Astrocyte (in vitro differentiated cells and primary cell): ENCODE measurements around the gene BAG3. TPM values are rescaled to one million over a fixed set of nuclear protein-coding genes. Genes with fewer than 3 reads are reported as not detected.

Source experiments
- DNase-seq: peaks from one replicate; pipeline ENCODE4 v3.0.0-alpha.2; 2010; ENCODE audit warnings: low read depth
- FAIRE-seq: peaks from 2 replicates; lab custom pipeline; 2011; peaks lifted over from hg19 to GRCh38; lab: Jason Lieb, UNC
- H2AFZ ChIP-seq: 2 replicates; pipeline ENCODE4 v1.6.0; 2012; ENCODE audit warnings: low read depth, low read length, inconsistent platforms
- H3K27ac ChIP-seq: 2 replicates; pipeline ENCODE4 v1.5.1; 2011; ENCODE audit warnings: low read depth, low read length, inconsistent platforms
- H3K27me3 ChIP-seq: 2 replicates; pipeline ENCODE4 v1.6.0; 2011; ENCODE audit warnings: low read length, inconsistent platforms; ENCODE audit not compliant: insufficient read depth
- H3K36me3 ChIP-seq: 2 replicates; pipeline ENCODE4 v1.5.1; 2011; ENCODE audit warnings: low read length, inconsistent platforms; ENCODE audit not compliant: insufficient read depth
- H3K4me1 ChIP-seq: 2 replicates; pipeline ENCODE4 v1.5.1; 2011; ENCODE audit warnings: low read length, inconsistent platforms; ENCODE audit not compliant: insufficient read depth
- H3K4me2 ChIP-seq: 2 replicates; pipeline ENCODE4 v1.6.0; 2012; ENCODE audit warnings: low read length, inconsistent platforms
- H3K4me3 ChIP-seq: 2 replicates; pipeline ENCODE4 v1.5.1; 2011; ENCODE audit warnings: low read depth, mild to moderate bottlenecking, low read length, inconsistent platforms; ENCODE audit not compliant: insufficient read depth
- H3K79me2 ChIP-seq: 2 replicates; pipeline ENCODE4 v1.6.0; 2012; ENCODE audit warnings: mild to moderate bottlenecking, low read length, inconsistent platforms; ENCODE audit not compliant: insufficient read depth
- H3K9ac ChIP-seq: 2 replicates; pipeline ENCODE4 v1.6.0; 2012; ENCODE audit warnings: mild to moderate bottlenecking, low read length, inconsistent platforms
- H3K9me3 ChIP-seq: 2 replicates; pipeline ENCODE4 v1.5.1; 2012; ENCODE audit warnings: low read depth, mild to moderate bottlenecking, low read length, inconsistent platforms; ENCODE audit not compliant: insufficient read depth
- H4K20me1 ChIP-seq: 2 replicates; pipeline ENCODE4 v1.6.0; 2012; ENCODE audit warnings: low read length, inconsistent platforms; ENCODE audit not compliant: insufficient read depth
- H3K27ac Mint-ChIP-seq: one replicate; pipeline ENCODE4 v1.8.0; 2021; ENCODE audit warnings: mild to moderate bottlenecking, mixed read lengths; ENCODE audit not compliant: unreplicated experiment
- H3K27me3 Mint-ChIP-seq: one replicate; pipeline ENCODE4 v1.8.0; 2021; ENCODE audit warnings: low read depth, mixed read lengths; ENCODE audit not compliant: unreplicated experiment
- H3K36me3 Mint-ChIP-seq: one replicate; pipeline ENCODE4 v1.8.0; 2021; ENCODE audit warnings: low read depth, mixed read lengths; ENCODE audit not compliant: unreplicated experiment
- H3K4me1 Mint-ChIP-seq: one replicate; pipeline ENCODE4 v1.8.0; 2021; ENCODE audit warnings: low read depth, mixed read lengths; ENCODE audit not compliant: unreplicated experiment
- H3K4me3 Mint-ChIP-seq: one replicate; pipeline ENCODE4 v1.8.0; 2021; ENCODE audit warnings: mild to moderate bottlenecking, moderate library complexity, mixed read lengths; ENCODE audit not compliant: unreplicated experiment
- H3K9me3 Mint-ChIP-seq: one replicate; pipeline ENCODE4 v1.8.0; 2021; ENCODE audit warnings: mild to moderate bottlenecking, mixed read lengths; ENCODE audit not compliant: unreplicated experiment
- EZH2 ChIP-seq: IDR thresholded peaks from 2 replicates; pipeline ENCODE4 v1.6.1; 2012; ENCODE audit warnings: mild to moderate bottlenecking, low read length, inconsistent platforms; ENCODE audit not compliant: insufficient read depth
- total RNA-seq: library from RNA; stranded (reverse); gene quantifications from 2 replicates; pipeline ENCODE4 v1.2.1, GENCODE V29; 2021
- TF ChIP-seq, protein P1 (sequence below): IDR thresholded peaks from 2 replicates; pipeline ENCODE4 v1.5.1; 2011; ENCODE audit warnings: low read depth, mild to moderate bottlenecking, inconsistent platforms, low read length, moderate library complexity; ENCODE audit not compliant: insufficient read depth

The BAG3 gene
- total RNA-seq, 1 donor from 2014 or later: 71.6 TPM

DNA sequence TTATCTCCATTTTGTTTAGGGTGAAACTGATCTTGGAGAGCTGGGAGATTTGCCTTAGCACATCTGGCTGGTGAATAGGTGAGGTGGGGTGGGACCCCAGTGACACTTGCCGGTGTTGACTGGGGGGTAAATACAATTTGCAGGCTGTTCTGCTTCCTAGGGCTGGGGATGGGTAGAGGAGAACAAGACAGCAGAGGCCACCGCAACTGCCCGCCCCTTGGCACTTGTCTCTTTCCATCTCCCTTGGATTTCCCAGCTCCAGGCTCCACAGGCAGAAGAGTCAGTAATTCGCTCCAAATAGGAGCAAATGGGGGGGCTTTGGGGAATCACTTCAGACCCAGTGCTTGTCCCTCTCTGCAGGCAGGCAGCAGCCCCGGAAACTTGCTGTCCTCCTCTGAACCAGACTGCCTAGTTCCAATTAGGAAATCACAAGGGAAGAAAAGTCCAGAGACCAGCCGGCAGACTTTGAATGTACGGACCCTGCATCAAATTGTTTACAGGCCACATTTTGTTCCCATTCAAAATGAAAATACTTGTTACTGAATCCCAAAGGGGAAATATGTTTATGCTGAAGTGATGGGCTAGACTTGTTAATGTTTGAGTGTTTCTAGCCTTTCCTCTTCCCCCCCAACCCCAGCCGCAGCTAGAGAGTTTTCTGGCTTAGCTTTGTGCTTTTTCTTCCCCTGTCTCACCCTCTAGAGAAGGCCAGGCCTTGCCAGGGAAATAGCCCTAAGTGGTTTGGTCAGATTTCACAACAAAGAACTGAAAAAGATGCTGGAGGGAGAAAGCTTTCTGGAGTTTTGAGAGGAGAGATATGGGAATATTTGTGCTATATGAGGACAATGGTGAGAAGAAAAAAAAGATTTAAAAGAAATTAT, 64.7 kb downstream of the BAG3 start:
- no peak for FAIRE-seq
- H3K27me3 ChIP-seq: no peaks in the 10 kb centered on the region

DNA sequence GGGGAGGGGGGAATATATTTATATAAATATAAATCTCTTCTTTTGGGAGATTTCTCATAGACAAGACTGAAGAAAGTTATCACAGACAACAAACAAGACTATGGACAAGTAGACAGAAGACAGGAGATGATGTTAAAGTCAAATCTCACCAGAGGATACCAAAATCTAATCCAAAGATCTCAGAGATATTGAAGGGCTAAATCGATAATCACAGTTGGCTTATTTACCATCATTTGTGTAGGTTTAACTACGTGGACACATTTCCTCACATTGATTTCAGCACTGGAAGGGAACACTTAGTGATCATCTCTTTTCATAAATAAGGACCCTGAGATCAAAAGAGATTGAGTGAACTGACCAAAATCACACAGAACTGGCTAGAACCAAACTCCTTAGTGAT, 72.0 kb downstream of the BAG3 start:
- peaks cover 17% of the 10 kb centered on the region for H3K4me1 ChIP-seq
- no peaks in the 10 kb centered on the region for H3K27me3 ChIP-seq
- H3K9ac ChIP-seq: no peak overlapping the region
- no peaks in the 10 kb centered on the region for H3K9me3 ChIP-seq
- no peak overlapping the region for H3K27ac Mint-ChIP-seq
- no peaks in the 10 kb centered on the region for H3K27me3 Mint-ChIP-seq
- no peak overlapping the region for H3K4me3 Mint-ChIP-seq
- TF ChIP-seq, protein P1, sequence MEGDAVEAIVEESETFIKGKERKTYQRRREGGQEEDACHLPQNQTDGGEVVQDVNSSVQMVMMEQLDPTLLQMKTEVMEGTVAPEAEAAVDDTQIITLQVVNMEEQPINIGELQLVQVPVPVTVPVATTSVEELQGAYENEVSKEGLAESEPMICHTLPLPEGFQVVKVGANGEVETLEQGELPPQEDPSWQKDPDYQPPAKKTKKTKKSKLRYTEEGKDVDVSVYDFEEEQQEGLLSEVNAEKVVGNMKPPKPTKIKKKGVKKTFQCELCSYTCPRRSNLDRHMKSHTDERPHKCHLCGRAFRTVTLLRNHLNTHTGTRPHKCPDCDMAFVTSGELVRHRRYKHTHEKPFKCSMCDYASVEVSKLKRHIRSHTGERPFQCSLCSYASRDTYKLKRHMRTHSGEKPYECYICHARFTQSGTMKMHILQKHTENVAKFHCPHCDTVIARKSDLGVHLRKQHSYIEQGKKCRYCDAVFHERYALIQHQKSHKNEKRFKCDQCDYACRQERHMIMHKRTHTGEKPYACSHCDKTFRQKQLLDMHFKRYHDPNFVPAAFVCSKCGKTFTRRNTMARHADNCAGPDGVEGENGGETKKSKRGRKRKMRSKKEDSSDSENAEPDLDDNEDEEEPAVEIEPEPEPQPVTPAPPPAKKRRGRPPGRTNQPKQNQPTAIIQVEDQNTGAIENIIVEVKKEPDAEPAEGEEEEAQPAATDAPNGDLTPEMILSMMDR: no peak
- TF ChIP-seq EZH2: no peak
- H3K79me2 ChIP-seq: peaks cover 18% of the 10 kb centered on the region
- H3K4me1 Mint-ChIP-seq: peaks cover 27% of the 10 kb centered on the region
- H2AFZ ChIP-seq: no peak overlapping the region
- H3K27ac ChIP-seq: no peak overlapping the region
- no peaks in the 10 kb centered on the region for H3K36me3 Mint-ChIP-seq
- peaks cover 5% of the 10 kb centered on the region for H4K20me1 ChIP-seq
- DNase-seq (no peak), FAIRE-seq (no peak)
- no peak overlapping the region for H3K4me3 ChIP-seq
- no peaks in the 10 kb centered on the region for H3K36me3 ChIP-seq
- H3K4me2 ChIP-seq: no peak overlapping the region
- no peaks in the 10 kb centered on the region for H3K9me3 Mint-ChIP-seq

More for the DNA sequence above, 64.7 kb downstream of the BAG3 start:
- H2AFZ ChIP-seq: no peak overlapping the region
- H3K36me3 ChIP-seq: no peaks in the 10 kb centered on the region
- H3K36me3 Mint-ChIP-seq: no peaks in the 10 kb centered on the region
- H3K4me3 Mint-ChIP-seq: no peak overlapping the region
- no peak overlapping the region for H3K27ac Mint-ChIP-seq
- H3K27ac ChIP-seq: no peak overlapping the region
- no peak for DNase-seq
- no peaks in the 10 kb centered on the region for H3K4me1 ChIP-seq
- H3K9me3 Mint-ChIP-seq: peaks cover 4% of the 10 kb centered on the region
- H3K27me3 Mint-ChIP-seq: no peaks in the 10 kb centered on the region
- H3K4me3 ChIP-seq: no peak overlapping the region
- H3K4me1 Mint-ChIP-seq: peaks cover 2% of the 10 kb centered on the region
- no peaks in the 10 kb centered on the region for H3K9me3 ChIP-seq
- no peak overlapping the region for H3K9ac ChIP-seq
- no peaks in the 10 kb centered on the region for H3K79me2 ChIP-seq
- no peaks in the 10 kb centered on the region for H4K20me1 ChIP-seq
- no peak overlapping the region for H3K4me2 ChIP-seq
- TF ChIP-seq, protein P1: no peak
- TF ChIP-seq EZH2: no peak

DNA sequence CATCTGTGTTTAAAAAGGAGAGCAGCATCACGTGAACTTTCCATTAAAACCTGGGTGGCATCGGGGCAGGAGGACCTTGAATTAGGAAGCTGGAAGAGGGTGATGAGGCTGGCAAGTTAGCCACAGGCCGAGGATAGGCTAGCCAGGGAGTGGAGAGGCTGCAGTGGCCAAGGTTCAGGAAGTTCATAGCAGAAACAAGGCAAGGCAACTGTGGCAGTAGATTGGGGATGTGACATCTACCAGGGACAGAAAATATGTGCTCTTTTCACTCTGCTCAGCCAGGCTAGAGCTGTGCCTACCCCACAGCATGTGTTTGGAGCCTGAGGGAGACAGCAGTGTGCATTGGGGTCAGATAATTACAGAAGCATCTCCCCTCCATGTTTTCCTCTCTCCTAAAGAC, 72.4 kb downstream of the BAG3 start:
- H3K9ac ChIP-seq: no peak overlapping the region
- H3K36me3 ChIP-seq: no peaks in the 10 kb centered on the region
- no peak overlapping the region for H2AFZ ChIP-seq
- FAIRE-seq (no peak), DNase-seq (no peak)
- no peak overlapping the region for H3K27ac ChIP-seq
- no peaks in the 10 kb centered on the region for H3K9me3 Mint-ChIP-seq
- peaks cover 23% of the 10 kb centered on the region for H3K79me2 ChIP-seq
- TF ChIP-seq, protein P1: no peak
- TF ChIP-seq EZH2: no peak
- H3K4me1 ChIP-seq: peaks cover 17% of the 10 kb centered on the region
- H3K4me1 Mint-ChIP-seq: peaks cover 28% of the 10 kb centered on the region
- H3K27me3 ChIP-seq: no peaks in the 10 kb centered on the region
- H3K9me3 ChIP-seq: no peaks in the 10 kb centered on the region
- H3K27ac Mint-ChIP-seq: no peak overlapping the region
- H3K27me3 Mint-ChIP-seq: no peaks in the 10 kb centered on the region
- H3K4me2 ChIP-seq: no peak overlapping the region
- H3K4me3 Mint-ChIP-seq: no peak overlapping the region
- H3K36me3 Mint-ChIP-seq: no peaks in the 10 kb centered on the region
- peaks cover 5% of the 10 kb centered on the region for H4K20me1 ChIP-seq
- no peak overlapping the region for H3K4me3 ChIP-seq
